ENCODE data around the gene UNCX.

GRCh38 chr7:1257221-1257620, 24.5 kb downstream of the UNCX start:
- TF ChIP-seq POLR2A (IDR thresholded peaks at IDR 0.05) (no peak), CTCF (IDR thresholded peaks at IDR 0.05) (no peak)
